HepG2 (cell line): ENCODE data around the gene SPATS2. TPM values are rescaled to one million over a fixed set of nuclear protein-coding genes. Genes with fewer than 3 reads are reported as not detected.

Experiments
- ATF7 ChIP-seq, 2 experiments: fragments of 450-650 bp in 1 of 2; sonication (generic) in 1 of 2; formaldehyde crosslinking in 1 of 2; IDR thresholded peaks; 2 replicates each; pipeline versions ENCODE4 v1.4.0 to v1.6.1; 2016 to 2020; ENCODE audit warnings: antibody characterized with exemption in 1 of 2, mild to moderate bottlenecking in 1 of 2, missing genetic modification reagents in 1 of 2
- GRHL1 ChIP-seq: sonication (generic); formaldehyde crosslinking; conservative IDR thresholded peaks from 2 replicates; pipeline ENCODE4 v1.8.0; 2022; ENCODE audit warnings: missing genetic modification reagents
- HNRNPH1 ChIP-seq: fragments of 200-400 bp; formaldehyde crosslinking; optimal IDR thresholded peaks from 2 replicates; pipeline ENCODE3; 2017; ENCODE audit warnings: mild to moderate bottlenecking, low read depth, low read length
- IRF9 ChIP-seq: sonication (generic); formaldehyde crosslinking; IDR thresholded peaks from 2 replicates; pipeline ENCODE4 v1.8.0; 2022; ENCODE audit warnings: missing genetic modification reagents, mild to moderate bottlenecking, borderline replicate concordance
- IRX3 ChIP-seq: sonication (generic); formaldehyde crosslinking; IDR thresholded peaks from 2 replicates; pipeline ENCODE4 v1.8.1; 2023; ENCODE audit warnings: mild to moderate bottlenecking, low read depth, missing genetic modification reagents, borderline replicate concordance
- MXD4 ChIP-seq: IDR thresholded peaks from 2 replicates; pipeline ENCODE4 v1.6.1; 2016; ENCODE audit warnings: mild to moderate bottlenecking, missing biosample characterization, missing genetic modification reagents
- NR3C1 ChIP-seq: sonication (generic); formaldehyde crosslinking; IDR thresholded peaks from 2 replicates; pipeline ENCODE4 v1.4.0; 2020; ENCODE audit warnings: missing genetic modification reagents
- PLSCR1 ChIP-seq: sonication (generic); formaldehyde crosslinking; IDR thresholded peaks from 2 replicates; pipeline ENCODE4 v1.5.0; 2020; ENCODE audit warnings: missing genetic modification reagents, mild to moderate bottlenecking, borderline replicate concordance
- RELA ChIP-seq: sonication (generic); formaldehyde crosslinking; IDR thresholded peaks from 2 replicates; pipeline ENCODE4 v1.4.0; 2020; ENCODE audit warnings: missing genetic modification reagents
- RERE ChIP-seq: IDR thresholded peaks from 2 replicates; pipeline ENCODE4 v1.6.1; 2016; ENCODE audit warnings: low read depth, missing genetic modification reagents, missing compliant biosample characterization
- TBX3 ChIP-seq: fragments of 450-650 bp; IDR thresholded peaks from 2 replicates; pipeline ENCODE4 v1.6.1; 2017; ENCODE audit warnings: antibody characterized with exemption, mild to moderate bottlenecking, inconsistent platforms, borderline replicate concordance
- TGIF2 ChIP-seq: IDR thresholded peaks from 2 replicates; pipeline ENCODE4 v1.6.1; 2016; ENCODE audit warnings: control low read depth, missing compliant biosample characterization
- ZMYM4 ChIP-seq: sonication (generic); formaldehyde crosslinking; IDR thresholded peaks from 2 replicates; pipeline ENCODE4 v1.8.1; 2023; ENCODE audit warnings: mild to moderate bottlenecking, missing genetic modification reagents
- ZNF24 ChIP-seq: fragments of 450-650 bp; IDR thresholded peaks from 2 replicates; pipeline ENCODE4 v1.6.1; 2017; ENCODE audit warnings: antibody characterized with exemption, mild to moderate bottlenecking
- ZNF749 ChIP-seq: sonication (generic); formaldehyde crosslinking; IDR thresholded peaks from 2 replicates; pipeline ENCODE4 v1.8.0; 2022; ENCODE audit warnings: mild to moderate bottlenecking, missing genetic modification reagents, moderate library complexity, borderline replicate concordance
- ZNF772 ChIP-seq: sonication (generic); formaldehyde crosslinking; IDR thresholded peaks from 2 replicates; pipeline ENCODE4 v1.5.0; 2020; ENCODE audit warnings: mild to moderate bottlenecking, missing genetic modification reagents
- ZSCAN21 ChIP-seq: sonication (generic); formaldehyde crosslinking; IDR thresholded peaks from 2 replicates; pipeline ENCODE4 v1.8.0; 2022; ENCODE audit warnings: mild to moderate bottlenecking, missing genetic modification reagents, moderate library complexity, borderline replicate concordance
- polyA plus RNA-seq, 8 experiments: library from polyadenylated mRNA; depleted of rRNA in 3 of 8; stranded (reverse) in 7 of 8; unstranded in 1 of 8; fragments of >200 nt; fragmentation: Illumina TruSeq in 4 of 8; extraction: Trizol in 4 of 8; gene quantifications; 2 replicates each; pipeline versions ENCODE4 v1.2.1 to v1.2.3, GENCODE V29; 2011 to 2016; ENCODE audit warnings: low read depth in 4 of 8, missing spikeins in 1 of 8, mixed read lengths in 1 of 8; ENCODE audit not compliant: insufficient read depth in 1 of 8
- total RNA-seq, 5 experiments: library from RNA; depleted of rRNA; stranded (reverse); fragments of >200 nt; fragmentation: Illumina TruSeq; extraction: Trizol; gene quantifications; 2 replicates each; pipeline ENCODE4 v1.2.3, GENCODE V29; 2016; ENCODE audit warnings: low read depth in 1 of 5
- TF ChIP-seq, protein P1 (sequence below): sonication (generic); formaldehyde crosslinking; IDR thresholded peaks from 2 replicates; pipeline ENCODE4 v1.9.0; 2021; ENCODE audit warnings: missing genetic modification reagents, borderline replicate concordance

The SPATS2 gene
- total and polyA plus RNA-seq, 2 of the 13 experiments (the other 11 are each of a cell fraction or from before 2014, with no cell fraction given) = 19.3 to 28.1 TPM

DNA sequence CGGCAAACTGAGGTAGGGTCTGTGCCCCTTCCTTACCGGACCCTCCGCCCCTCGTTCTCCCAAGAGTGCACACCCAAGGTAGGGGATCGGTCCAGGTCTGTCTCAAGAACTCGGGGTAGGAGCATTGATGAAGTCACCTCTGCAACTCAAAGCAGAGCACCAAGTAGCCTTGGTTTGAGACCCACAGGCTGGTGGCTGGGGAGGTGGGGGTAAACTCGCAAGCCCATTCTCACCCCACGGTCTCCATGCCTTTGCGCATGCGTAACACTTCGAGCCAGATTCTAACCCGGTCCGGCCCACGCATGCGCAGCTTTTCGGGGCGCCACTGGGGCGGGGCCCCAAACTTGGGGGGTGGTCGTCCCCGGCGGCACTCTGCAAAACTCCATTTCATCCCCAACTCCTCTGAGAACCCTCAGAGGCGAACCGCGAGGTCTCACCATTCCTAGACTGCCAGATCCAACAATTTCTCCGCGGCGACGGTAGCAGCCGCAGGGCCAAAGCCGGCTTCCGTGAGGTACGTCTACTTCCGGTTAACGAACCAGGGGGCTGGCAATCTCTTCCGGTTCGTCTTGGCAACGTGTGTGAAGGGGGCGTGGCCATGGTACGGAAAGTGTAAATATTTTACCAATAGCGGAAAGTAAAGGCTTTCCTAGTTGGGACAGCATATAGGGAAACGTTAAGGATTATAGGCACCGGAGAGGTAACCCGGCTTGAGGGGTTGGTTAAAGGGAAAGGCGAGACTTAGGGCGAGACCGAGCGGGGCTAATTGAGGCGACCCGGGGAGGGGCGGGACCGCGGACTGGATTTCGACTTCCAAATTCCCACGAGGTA is 200.6 kb downstream of the SPATS2 start, which contains the start of gene MCRS1 (continued):
- TF ChIP-seq ATF7 (IDR thresholded peaks at IDR 0.05) (no peak), ATF7 (CRISPR knock-in tag; IDR thresholded peaks at IDR 0.05) (no peak), MXD4 (CRISPR knock-in tag) (peak; percentile 68; the same call in 1 of the 2 replicates), TBX3 (no peak; the same call in 1 of the 2 replicates), IRF9 (0 out of 2 replicates have a peak, but pooled peaks have one; percentile 9), ZSCAN21 (CRISPR knock-in tag) (no peak), ZMYM4 (0 out of 2 replicates have a peak, but pooled peaks have one; percentile 42), GRHL1 (CRISPR knock-in tag) (no peak), ZNF772 (CRISPR knock-in tag) (peak; percentile 81; the same call in 1 of the 2 replicates), RELA (CRISPR knock-in tag) (no peak), PLSCR1 (CRISPR knock-in tag) (no peak), RERE (CRISPR knock-in tag) (no peak), IRX3 (CRISPR knock-in tag) (no peak), ZNF749 (CRISPR knock-in tag) (no peak), NR3C1 (CRISPR knock-in tag) (no peak), HNRNPH1 (no peak), TGIF2 (no peak), ZNF24 (no peak)
- TF ChIP-seq, protein P1, sequence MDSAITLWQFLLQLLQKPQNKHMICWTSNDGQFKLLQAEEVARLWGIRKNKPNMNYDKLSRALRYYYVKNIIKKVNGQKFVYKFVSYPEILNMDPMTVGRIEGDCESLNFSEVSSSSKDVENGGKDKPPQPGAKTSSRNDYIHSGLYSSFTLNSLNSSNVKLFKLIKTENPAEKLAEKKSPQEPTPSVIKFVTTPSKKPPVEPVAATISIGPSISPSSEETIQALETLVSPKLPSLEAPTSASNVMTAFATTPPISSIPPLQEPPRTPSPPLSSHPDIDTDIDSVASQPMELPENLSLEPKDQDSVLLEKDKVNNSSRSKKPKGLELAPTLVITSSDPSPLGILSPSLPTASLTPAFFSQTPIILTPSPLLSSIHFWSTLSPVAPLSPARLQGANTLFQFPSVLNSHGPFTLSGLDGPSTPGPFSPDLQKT (CRISPR knock-in tag) = no peak
